Lower leg skin (tissue), 4 donors: ENCODE measurements around the gene NREP. TPM values are rescaled to one million over a fixed set of nuclear protein-coding genes. Genes with fewer than 3 reads are reported as not detected.

Source experiments
- DNase-seq, 2 donors: peaks; one replicate each; pipeline ENCODE4 v3.0.0-alpha.2; 2019; ENCODE audit warnings: low spot score in 2 of 2
- H3K4me3 ChIP-seq: fragments of 200-600 bp; sonication (generic); 2 replicates; pipeline ENCODE4 v1.5.1; 2017; ENCODE audit warnings: mild to moderate bottlenecking, low read depth; ENCODE audit not compliant: poor library complexity, severe bottlenecking
- CTCF ChIP-seq, 3 donors: fragments of 450-650 bp; IDR thresholded peaks; one replicate each; pipeline ENCODE4 v1.5.1; 2016; ENCODE audit warnings: antibody characterized with exemption in 3 of 3, mild to moderate bottlenecking in 3 of 3, moderate library complexity in 2 of 3
- POLR2A ChIP-seq, 2 donors: fragments of 450-650 bp; IDR thresholded peaks; one replicate each; pipeline ENCODE4 v1.6.1; 2016 to 2017; ENCODE audit warnings: antibody characterized with exemption in 2 of 2, mild to moderate bottlenecking in 1 of 2, moderate library complexity in 1 of 2
- WGBS, 2 donors: methylation state at CpG; one replicate each; pipeline ENCODE4 v1.1.5; 2018; 5-methylcytosine and 5-hydroxymethylcytosine counted together
- intact Hi-C: fragments of 100-400 bp; cut with DNase I; formaldehyde crosslinking; loops from one replicate; pipeline ENCODE4 v1.15.0; 2023; ENCODE audit warnings: low total_unique reads
- total RNA-seq, 4 donors: library from RNA; depleted of rRNA; stranded (reverse); fragments of >200 nt; gene quantifications; one replicate each; pipeline ENCODE4 v1.1.0, GENCODE V29; 2016

NREP gene
- total RNA-seq, 4 donors from 2014 or later, result 2.2 to 7.3 (median 2.4) TPM

GRCh38 chr5:111697215-111697614 is 59.8 kb downstream of the NREP start:
- H3K4me3 ChIP-seq, result no peak overlapping the region
- TF ChIP-seq CTCF (IDR thresholded peaks at IDR 0.05) (no peak), POLR2A (IDR thresholded peaks at IDR 0.05) (no peak)
- DNase-seq, result no peak
- intact Hi-C loops, result no loop called here
- 19% methylated on average over 6 of the region's 6 CpGs for WGBS, 2 donors

GRCh38 chr5:111695991-111696390 is 61.0 kb downstream of the NREP start:
- 91 to 93% methylated on average over 1 of the region's 1 CpG for WGBS, 2 donors
- H3K4me3 ChIP-seq, result no peak overlapping the region
- no peak for DNase-seq
- intact Hi-C loops, result no loop called here
- TF ChIP-seq POLR2A (IDR thresholded peaks at IDR 0.05) (no peak), CTCF (IDR thresholded peaks at IDR 0.05) (no peak)

GRCh38 chr5:111694133-111694532 is 62.9 kb downstream of the NREP start:
- 27 to 37% methylated on average over 1 of the region's 1 CpG for WGBS, 2 donors
- intact Hi-C loops, result no loop called here
- no peak for DNase-seq
- TF ChIP-seq CTCF (IDR thresholded peaks at IDR 0.05) (no peak), POLR2A (IDR thresholded peaks at IDR 0.05) (no peak)
- H3K4me3 ChIP-seq, result no peak overlapping the region

GRCh38 chr5:111691914-111692313 is 65.1 kb downstream of the NREP start:
- DNase-seq, result peak in 1 of 2 donors; percentile 58
- intact Hi-C loops, result no loop called here
- no peak overlapping the region for H3K4me3 ChIP-seq
- TF ChIP-seq CTCF (IDR thresholded peaks at IDR 0.05), result no peak
- TF ChIP-seq POLR2A (IDR thresholded peaks at IDR 0.05), result no peak
- WGBS, 2 donors, result 75% methylated on average over 2 of the region's 2 CpGs

GRCh38 chr5:111691508-111691907 is 65.5 kb downstream of the NREP start:
- H3K4me3 ChIP-seq, result no peak overlapping the region
- TF ChIP-seq POLR2A (IDR thresholded peaks at IDR 0.05), result no peak
- TF ChIP-seq CTCF (IDR thresholded peaks at IDR 0.05), result no peak
- WGBS, 2 donors, result 90% methylated on average over 3 of the region's 3 CpGs
- intact Hi-C loops, result no loop called here
- DNase-seq, result no peak

GRCh38 chr5:111689357-111689935 is 67.5 kb downstream of the NREP start:
- WGBS, 2 donors, result 78 to 91% methylated on average over 1 of the region's 1 CpG
- TF ChIP-seq CTCF (IDR thresholded peaks at IDR 0.05) (no peak), POLR2A (IDR thresholded peaks at IDR 0.05) (no peak)

More at GRCh38 chr5:111689357-111689935, 67.5 kb downstream of the NREP start:
- DNase-seq, result no peak
- intact Hi-C loops, result no loop called here
- H3K4me3 ChIP-seq, result no peak overlapping the region
